Cardiac fibroblast (primary cell): ENCODE data around the gene TIPARP.

Experiments
- DNase-seq, 2 donors: peaks; one replicate each; pipeline versions ENCODE4 v3.0.0 to v3.0.0-alpha.2; 2010; ENCODE audit warnings: low read depth in 2 of 2
- H3K4me3 ChIP-seq, 2 donors: replicated peaks in 1 of 2; 1 replicate in 1 of 2; 2 replicates in 1 of 2; pipeline ENCODE4 v1.5.1; 2011; ENCODE audit warnings: low read depth in 2 of 2, low read length in 2 of 2, mild to moderate bottlenecking in 2 of 2, moderate library complexity in 1 of 2
- TF ChIP-seq, protein P1 (sequence below): IDR thresholded peaks from one replicate; pipeline ENCODE4 v1.5.1; 2011; ENCODE audit warnings: low read depth, mild to moderate bottlenecking, low read length, inconsistent platforms

Gene TIPARP

GRCh38 chr3:156751461-156752025 lies 77.2 kb downstream of the TIPARP start:
- TF ChIP-seq, protein P1, sequence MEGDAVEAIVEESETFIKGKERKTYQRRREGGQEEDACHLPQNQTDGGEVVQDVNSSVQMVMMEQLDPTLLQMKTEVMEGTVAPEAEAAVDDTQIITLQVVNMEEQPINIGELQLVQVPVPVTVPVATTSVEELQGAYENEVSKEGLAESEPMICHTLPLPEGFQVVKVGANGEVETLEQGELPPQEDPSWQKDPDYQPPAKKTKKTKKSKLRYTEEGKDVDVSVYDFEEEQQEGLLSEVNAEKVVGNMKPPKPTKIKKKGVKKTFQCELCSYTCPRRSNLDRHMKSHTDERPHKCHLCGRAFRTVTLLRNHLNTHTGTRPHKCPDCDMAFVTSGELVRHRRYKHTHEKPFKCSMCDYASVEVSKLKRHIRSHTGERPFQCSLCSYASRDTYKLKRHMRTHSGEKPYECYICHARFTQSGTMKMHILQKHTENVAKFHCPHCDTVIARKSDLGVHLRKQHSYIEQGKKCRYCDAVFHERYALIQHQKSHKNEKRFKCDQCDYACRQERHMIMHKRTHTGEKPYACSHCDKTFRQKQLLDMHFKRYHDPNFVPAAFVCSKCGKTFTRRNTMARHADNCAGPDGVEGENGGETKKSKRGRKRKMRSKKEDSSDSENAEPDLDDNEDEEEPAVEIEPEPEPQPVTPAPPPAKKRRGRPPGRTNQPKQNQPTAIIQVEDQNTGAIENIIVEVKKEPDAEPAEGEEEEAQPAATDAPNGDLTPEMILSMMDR: no peak
- no peak overlapping the region for H3K4me3 ChIP-seq
- peak; percentile 82 to 86 for DNase-seq
